GM12892 (cell line): ENCODE results near the gene C5.
A peak's percentile ranks its signal among the peaks of the same experiment; 100 is the strongest.

Experiments
- DNase-seq: peaks from one replicate; pipeline ENCODE4 v3.0.0; 2011; ENCODE audit not compliant: insufficient read length
- FAIRE-seq: peaks from 2 replicates; lab custom pipeline; 2011; peaks lifted over from hg19 to GRCh38; lab: Jason Lieb, UNC
- POLR2A ChIP-seq: IDR thresholded peaks from 2 replicates; pipeline ENCODE4 v1.6.1; 2011; ENCODE audit warnings: low read depth, low read length, control low read depth
- POLR2AphosphoS5 ChIP-seq: IDR thresholded peaks from 2 replicates; pipeline ENCODE4 v1.6.1; 2011; ENCODE audit warnings: low read depth, low read length, control low read depth
- TAF1 ChIP-seq: IDR thresholded peaks from 2 replicates; pipeline ENCODE4 v1.6.1; 2011; ENCODE audit warnings: low read depth, mild to moderate bottlenecking, control low read depth, low read length, borderline replicate concordance

The C5 gene

DNA sequence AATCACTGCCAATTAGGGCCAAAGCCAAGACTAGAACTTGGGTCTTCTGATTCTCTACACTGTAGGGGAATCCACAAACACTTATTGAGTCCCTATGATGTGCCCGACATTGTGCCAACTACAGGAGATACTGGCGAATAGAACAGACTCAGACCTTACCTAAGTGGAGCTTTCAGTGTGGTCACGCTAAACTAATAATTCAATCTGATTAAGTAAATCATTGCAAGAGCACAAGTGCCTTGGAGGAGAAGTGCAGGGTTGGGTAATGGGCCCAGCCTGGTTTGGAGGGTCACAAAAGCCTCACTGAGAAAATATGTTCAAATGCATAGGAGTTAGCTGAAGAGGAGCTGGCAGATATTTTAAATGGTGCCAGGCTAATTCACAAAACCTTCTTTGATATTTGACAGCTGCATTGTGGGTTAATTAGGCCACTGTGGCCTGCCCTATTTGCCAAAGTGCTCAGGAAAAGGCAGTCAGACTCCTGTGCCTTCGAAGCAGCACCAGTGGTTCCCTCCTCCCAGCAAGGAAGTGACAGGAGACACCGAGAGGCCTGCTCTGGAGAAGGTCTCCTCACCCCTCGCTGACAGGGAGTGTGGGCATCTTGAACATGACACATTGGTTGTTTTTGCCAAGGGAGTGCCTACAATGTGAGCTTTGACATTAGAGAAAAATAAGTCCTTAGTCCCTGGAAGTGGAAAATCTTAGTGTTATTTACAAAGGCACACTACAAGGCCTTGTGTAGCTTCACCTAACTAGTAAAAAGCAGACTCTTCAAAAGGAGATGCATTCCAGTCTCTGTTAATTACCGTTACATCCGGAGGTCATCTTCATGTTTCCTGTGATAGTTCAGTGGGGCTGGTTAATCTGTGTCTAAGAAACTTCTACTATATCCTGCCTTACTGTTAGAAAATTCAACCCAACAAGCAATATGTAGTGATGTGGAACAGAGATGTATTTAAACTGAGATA, 99.4 kb downstream of the C5 start:
- FAIRE-seq = no peak
- no peak for TF ChIP-seq POLR2AphosphoS5
- no peak for TF ChIP-seq POLR2A
- TF ChIP-seq TAF1 = no peak
- no peak for DNase-seq

- FAIRE-seq (no peak), DNase-seq (no peak)
- TF ChIP-seq TAF1 (no peak), POLR2AphosphoS5 (no peak), POLR2A (no peak)
Measured at GRCh38 chr9:120949290-120949689, 100.8 kb downstream of the C5 start.

DNA sequence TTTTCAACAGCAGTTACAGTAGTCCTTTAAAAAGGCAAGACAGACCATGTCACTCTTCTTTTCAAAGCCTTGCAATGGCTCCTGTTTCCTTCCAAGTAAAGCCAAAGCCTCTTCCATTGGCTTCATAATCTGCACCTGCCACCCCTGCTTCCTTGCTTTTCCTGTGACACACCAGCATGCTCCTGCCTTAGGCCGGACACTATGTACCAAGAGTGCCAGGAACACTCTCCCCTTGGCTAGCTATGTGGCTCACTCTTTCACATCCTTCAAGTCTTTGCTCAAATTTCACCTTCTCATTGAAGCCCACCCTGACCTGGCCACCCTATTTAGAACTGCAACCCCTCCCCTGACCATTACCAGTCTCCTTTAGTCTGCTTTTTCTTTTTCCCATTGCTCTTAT, 101.3 kb downstream of the C5 start:
- FAIRE-seq (no peak), DNase-seq (no peak)
- no peak for TF ChIP-seq POLR2AphosphoS5
- no peak for TF ChIP-seq POLR2A
- TF ChIP-seq TAF1 = no peak

DNA sequence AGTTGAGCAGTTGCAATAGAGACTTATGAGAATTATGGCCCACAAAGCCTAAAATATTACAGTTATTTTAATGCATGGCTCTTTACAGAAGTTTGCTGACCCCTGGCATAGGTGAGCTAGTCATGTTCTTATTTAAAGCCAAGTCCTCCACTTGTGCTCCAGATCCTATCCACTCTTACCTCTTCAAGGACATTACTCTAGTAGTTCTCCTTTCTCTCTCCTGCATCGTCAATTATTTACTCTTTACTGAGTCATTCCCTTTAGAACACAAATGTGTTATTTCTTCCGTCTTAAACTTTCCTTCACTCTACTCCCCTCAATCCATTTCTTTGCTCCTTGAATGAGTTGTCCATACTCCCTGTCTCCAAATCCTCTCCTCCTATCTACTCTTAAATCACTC, 102.9 kb downstream of the C5 start:
- no peak for TF ChIP-seq TAF1
- TF ChIP-seq POLR2AphosphoS5 = no peak
- TF ChIP-seq POLR2A = no peak
- FAIRE-seq = no peak
- no peak for DNase-seq

DNA sequence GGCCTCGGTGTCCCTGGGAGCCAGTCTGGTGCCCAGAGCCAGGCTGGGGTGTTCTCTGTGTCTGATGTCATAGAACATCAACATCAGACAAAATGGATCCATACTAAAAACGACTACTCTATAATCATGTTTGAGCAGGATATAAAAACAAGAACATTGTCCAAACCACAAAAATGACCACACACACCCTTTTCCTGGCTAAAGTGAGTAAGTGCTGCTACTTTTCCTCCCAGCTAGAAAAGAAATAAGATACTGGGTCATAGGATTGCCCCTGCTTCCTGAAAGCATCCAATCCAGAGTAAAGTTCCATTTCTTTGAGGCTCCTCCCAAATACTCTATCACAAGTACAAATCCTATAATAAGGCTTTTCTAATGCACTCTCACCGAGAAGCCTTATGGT, 103.8 kb downstream of the C5 start:
- FAIRE-seq (no peak), DNase-seq (no peak)

DNA sequence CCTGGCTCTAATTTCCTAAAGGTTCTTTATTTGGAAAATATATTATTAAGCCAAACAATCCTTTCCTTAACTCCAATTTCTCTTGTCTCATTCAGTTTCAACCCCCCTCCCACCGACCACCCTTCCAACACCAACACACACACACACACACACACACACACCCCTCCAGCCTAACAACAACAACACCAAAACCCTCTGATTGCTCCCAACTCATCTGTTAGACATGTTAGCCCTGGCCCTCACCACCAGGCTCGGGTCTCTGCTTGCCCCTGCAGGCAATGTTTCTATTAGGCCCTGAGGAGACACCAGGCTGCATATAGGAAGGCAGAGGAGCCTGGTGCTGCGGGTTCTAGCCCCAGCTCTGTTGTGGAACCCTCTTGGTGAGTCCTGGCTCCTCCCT, 105.1 kb downstream of the C5 start:
- DNase-seq (no peak), FAIRE-seq (no peak)
- TF ChIP-seq POLR2A (no peak), TAF1 (no peak), POLR2AphosphoS5 (no peak)

More for the DNA sequence above, 103.8 kb downstream of the C5 start:
- TF ChIP-seq POLR2A (no peak), TAF1 (no peak), POLR2AphosphoS5 (no peak)

- DNase-seq = peak; percentile 59
- no peak for TF ChIP-seq TAF1
- TF ChIP-seq POLR2A = no peak
- TF ChIP-seq POLR2AphosphoS5 = no peak
- FAIRE-seq = peak; percentile 91
Measured at GRCh38 chr9:120944434-120944843, 105.6 kb downstream of the C5 start.

DNA sequence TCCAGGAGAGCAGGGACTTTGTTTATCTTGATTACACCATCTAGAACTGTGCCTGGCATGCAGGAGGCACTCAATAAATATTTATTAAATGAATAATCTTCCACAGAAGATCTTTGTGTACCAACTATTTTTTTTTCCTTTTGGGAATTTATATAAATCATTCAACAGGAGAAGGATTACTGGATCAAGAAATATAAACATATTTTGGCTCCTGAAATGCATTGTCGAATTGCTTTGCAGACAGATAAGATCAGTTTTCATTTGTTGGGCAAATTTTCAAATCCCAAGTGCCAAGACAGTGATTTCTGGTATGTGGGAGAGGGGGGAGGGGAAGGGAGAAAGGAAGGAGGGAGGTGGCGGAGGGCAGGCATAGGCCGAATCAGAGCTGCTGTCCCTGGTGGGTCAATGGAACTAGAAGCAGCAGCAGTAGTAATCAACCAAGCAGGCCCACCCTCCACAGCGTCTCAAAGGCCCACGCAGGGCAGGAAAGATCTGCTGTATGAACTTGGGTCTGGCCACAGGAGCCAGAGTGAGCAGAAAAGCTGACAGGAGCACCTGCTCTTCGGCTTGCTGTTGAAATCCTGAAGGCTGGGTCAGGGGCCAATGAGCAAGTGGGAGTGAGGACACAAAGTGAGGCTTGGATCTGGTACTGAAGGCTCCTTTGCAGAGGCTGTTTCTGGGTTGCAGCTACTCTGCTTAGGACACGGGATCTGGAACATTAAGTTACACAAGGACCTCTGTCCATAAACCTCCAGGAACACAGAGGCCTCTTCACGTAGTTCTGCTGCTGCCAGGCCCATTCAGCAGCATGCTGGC, 107.7 kb downstream of the C5 start:
- DNase-seq (no peak), FAIRE-seq (no peak)
- TF ChIP-seq POLR2A (no peak), TAF1 (no peak), POLR2AphosphoS5 (no peak)

GRCh38 chr9:120941046-120941770, 108.9 kb downstream of the C5 start:
- TF ChIP-seq TAF1 (no peak), POLR2A (no peak), POLR2AphosphoS5 (no peak)
- DNase-seq (no peak), FAIRE-seq (no peak)

DNA sequence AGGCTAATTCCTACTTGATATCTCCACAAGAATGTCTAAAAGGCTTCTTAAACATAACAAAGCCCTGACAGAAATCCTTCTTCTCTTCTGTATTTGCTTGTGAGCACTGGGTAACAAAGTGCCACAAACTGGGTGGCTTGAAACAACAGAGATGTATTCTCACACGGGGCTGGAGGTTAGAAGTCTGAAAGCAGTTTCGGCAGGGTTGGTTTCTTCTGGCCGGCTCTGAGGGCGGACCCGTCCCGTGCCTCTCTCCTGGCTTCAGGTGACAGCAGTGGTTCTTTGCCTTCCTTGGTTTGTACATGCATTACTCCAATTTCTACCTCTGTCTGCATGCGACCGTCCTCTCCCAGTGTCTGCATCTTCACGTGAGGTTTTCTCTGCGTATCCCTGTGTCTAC, 109.5 kb downstream of the C5 start:
- FAIRE-seq (no peak), DNase-seq (no peak)
- TF ChIP-seq TAF1 (no peak), POLR2AphosphoS5 (no peak), POLR2A (no peak)

- no peak for DNase-seq
- TF ChIP-seq TAF1 = no peak
- TF ChIP-seq POLR2A = no peak
- no peak for FAIRE-seq
Measured at GRCh38 chr9:120938851-120939250, 111.2 kb downstream of the C5 start.
